Measurements from ENCODE around the gene MRPL55.

GRCh38 chr1:228064296-228064695 is 44.8 kb downstream of the MRPL55 start:
- TF ChIP-seq, protein P1, sequence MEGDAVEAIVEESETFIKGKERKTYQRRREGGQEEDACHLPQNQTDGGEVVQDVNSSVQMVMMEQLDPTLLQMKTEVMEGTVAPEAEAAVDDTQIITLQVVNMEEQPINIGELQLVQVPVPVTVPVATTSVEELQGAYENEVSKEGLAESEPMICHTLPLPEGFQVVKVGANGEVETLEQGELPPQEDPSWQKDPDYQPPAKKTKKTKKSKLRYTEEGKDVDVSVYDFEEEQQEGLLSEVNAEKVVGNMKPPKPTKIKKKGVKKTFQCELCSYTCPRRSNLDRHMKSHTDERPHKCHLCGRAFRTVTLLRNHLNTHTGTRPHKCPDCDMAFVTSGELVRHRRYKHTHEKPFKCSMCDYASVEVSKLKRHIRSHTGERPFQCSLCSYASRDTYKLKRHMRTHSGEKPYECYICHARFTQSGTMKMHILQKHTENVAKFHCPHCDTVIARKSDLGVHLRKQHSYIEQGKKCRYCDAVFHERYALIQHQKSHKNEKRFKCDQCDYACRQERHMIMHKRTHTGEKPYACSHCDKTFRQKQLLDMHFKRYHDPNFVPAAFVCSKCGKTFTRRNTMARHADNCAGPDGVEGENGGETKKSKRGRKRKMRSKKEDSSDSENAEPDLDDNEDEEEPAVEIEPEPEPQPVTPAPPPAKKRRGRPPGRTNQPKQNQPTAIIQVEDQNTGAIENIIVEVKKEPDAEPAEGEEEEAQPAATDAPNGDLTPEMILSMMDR (IDR thresholded peaks at IDR 0.05 in 4 of 5, conservative IDR thresholded peaks at IDR 0.05 in 1 of 5) = no peak
- TF ChIP-seq POLR2A (IDR thresholded peaks at IDR 0.05) = no peak
